Epidermal melanocyte (primary cell): ENCODE measurements around the gene ANXA2.
"Not testable (repeated sequence)": the region's sequence is repeated elsewhere in the genome, so short reads cannot be mapped to it uniquely, and the experiment has no call there.

ENCODE experiments used
- DNase-seq: peaks from one replicate; pipeline ENCODE4 v3.0.0; 2011; ENCODE audit warnings: low spot score; ENCODE audit not compliant: insufficient read length

ANXA2 gene

DNA sequence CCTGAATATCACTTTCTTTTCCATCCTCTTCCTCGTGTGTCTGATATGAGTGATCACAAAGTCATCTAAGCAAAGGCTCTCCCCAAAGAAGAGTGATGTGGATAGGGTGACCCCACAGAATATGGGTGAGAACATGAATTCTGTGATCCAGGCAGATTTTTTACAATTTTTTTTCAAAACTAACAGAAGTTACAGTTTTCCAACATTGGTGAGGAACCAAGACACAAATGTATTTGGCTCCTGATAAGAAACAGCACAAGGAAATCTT, 27.0 kb downstream of the ANXA2 start:
- DNase-seq = no peak

DNA sequence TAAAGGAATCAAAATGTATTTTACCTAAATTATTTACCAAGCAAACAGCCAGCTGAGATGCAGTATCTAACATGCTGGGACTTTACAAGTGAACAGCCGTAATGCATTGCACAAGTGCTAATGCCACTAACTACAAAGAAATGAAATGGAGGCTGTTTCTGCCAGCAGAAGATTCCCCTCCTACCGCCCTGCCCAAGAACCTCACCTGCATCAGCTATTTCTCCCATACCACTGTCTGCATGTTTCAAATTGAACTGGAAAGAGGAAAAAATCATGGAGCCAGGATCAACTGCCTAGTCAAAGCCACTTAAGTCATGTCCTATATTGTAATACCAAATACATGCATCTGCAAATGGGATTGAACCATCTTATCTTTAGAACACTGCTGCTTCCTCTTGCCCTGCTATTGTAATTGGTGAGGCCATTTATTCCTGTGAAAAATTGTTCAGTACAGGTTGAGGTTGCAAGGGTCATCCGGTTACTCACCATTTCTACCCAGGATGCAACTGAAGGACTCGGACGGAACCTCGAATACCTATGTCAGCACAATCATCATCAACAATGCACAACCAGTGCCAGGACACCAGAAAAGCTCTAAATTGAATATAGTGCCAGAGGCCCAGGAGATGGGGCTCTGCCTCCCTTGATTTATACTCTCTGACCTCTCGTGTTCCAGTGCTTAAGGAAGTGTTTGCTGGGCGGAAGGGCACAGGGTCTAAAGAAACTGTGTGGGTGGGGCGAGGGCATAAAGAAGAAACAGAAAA, 27.5 kb downstream of the ANXA2 start:
- DNase-seq = no peak

DNA sequence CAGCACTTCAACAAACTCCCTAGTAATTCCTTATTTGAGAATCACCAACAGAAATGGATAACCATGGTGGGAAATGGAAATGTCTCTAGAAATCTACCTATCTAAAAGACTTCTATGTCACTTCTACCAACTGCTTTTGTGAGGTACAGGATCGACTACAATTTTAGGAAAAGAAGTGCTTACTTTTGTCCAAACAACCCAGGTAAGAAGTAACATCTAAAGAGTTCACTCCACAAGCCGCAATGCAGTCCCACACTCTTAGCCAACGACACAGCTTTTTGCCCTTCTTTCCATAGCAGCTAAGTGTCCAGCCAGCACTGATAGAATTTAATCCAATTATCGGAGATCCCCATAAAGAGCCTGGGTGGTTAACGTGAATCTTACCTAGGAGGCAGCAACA, 28.1 kb downstream of the ANXA2 start:
- DNase-seq = no peak

DNA sequence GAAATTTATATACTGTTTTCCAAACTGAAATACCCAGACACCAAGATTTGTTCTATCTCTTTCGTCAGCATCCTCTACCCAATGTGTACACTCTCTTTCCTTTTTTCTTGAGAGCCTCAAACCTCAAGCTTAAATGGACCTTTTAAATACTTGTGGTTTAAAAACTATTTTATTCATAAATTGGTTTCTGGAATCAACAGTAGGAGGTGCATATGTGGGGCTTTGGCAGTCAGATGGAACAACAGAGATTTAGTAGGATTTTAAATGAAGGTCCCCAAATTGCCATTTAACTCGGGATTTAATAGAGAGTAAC, 33.2 kb downstream of the ANXA2 start:
- DNase-seq = no peak

DNA sequence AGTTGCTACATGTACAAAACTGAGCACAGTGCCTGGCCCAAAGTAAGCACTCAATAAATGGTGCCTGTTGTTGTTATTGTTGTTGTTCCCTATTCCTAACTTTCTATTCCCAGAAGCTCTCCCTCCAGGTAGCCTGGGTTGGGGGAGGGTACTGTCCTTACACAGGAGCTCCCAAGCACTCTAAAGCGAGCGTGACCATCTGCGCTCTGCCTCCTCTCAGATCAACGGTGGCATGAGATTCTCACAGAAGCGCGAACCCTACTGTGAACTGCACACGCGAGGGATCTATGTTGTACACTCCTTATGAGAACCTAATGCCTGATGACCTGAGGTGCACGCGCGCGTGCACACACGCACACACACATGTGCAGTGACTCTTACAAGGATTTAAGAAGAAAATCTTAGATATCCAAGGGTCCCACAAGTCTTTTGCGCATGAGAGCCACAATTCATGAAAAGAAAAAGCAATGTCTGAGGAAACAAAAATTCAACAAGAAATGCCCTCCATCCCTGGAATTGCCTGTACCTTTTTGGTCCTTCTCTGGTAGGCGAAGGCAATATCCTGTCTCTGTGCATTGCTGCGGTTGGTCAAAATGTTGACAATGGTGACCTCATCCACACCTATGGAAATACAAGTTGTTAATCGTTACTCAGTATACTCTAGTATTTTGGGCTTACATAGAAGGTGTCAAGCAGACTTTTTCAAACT, 33.7 kb downstream of the ANXA2 start:
- DNase-seq = no peak

DNA sequence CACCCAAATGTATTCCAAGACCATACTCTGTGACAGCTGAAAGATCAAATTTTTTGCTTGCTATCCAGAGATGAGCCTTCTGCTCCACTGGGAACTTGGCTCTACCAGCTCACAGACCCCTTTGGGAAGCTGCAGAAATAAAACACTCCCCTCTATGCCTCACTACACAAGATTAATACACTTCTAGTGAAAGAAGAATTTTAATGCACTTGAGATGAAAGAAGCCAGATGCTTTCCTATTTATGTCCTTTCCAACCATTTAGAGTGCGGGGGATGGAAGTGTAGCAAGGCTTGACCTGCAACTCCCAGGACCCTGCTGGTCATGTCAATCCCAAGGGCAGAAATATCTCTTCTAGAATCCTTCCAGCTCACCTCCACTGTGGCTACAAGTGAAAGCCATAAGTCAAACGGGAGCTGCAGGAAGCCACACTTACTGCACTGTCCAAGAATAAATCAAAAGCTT, 34.7 kb downstream of the ANXA2 start:
- DNase-seq = no peak

DNA sequence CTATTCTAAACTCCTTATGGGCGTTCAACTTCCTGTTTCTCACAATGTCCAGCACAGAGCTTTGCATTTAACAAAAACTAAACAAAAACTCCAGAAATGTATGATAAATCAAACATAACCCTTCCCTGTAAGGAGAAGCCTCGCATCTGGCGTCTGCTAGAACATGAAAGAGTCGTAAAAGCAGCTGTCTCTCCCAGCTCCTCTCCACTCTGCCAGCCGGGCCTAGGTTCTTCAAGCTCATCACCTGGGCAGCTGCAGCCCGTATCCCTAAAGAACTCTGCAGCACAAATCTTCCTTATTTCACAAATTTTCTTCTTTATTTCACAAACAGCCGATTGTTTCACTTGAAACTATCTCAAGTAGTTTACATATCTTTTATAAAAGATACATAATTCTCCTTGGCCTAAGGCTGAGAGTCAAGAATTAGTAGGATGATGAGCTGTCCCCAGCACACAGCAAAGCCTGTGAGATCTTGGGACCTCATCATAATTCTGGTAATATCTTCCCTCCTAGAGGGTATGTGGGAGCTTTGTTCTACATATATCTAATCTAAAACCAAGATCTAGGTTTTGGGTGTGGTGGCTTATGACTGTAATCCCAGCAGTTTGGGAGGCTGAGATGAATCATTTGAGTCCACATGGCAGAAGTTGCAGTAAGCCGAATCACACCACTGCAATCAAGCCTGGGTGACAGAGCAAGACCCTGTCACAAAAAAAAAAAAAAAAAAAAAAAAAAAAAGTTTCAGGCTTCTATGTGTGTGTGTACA, 35.3 kb downstream of the ANXA2 start:
- DNase-seq = no peak

DNA sequence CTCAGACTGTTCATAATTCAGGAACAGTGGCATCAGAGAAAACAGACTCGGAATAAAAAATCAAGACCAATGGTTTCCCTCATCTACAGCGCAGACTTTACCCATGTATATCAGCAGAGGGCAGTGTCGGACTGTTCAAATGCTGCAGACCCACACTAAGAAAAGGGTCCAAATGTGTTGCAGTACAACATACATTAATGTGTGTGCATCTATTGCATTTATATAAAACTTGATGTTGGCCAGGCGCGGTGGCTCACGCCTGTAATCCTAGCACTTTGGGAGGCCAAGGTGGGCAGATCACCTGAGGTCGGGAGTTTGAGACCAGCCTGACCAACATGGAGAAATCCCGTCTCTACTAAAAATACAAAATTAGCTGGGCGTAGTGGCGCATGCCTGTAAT, 38.0 kb downstream of the ANXA2 start:
- not testable (repeated sequence) for DNase-seq

DNA sequence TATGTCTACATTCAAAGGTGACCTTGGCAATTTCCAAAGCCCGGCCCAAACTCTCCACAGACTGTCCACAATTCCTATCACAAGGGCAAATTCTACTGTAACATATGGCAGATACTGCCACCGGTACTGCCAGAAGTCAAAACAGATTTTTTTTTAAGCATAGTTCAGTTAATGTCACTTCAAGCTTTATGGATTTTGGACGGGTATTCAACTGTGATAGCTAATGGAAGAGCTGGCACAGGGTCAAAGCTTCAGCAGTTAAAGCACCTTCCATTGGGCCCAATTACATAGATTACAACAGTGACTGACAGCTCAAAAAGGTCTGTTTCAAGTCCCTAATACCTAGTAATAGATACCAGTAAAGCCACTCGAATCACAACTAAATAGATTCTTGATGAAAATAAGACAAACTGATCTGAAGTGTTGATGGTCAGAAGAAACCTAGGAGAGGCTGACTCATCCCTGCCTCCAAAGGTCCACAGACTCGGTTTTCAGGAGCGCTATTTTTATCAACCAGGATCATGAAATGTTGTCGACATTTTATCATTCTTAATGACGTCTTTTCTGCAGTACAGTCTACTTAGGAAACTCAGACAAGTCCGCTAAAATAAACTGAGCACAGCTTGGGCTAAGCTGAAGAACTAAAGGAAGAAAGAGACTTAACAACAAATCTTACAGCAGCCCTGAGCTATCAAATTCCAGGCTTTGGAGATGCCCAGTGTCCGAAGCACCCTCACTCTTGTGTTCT, 38.7 kb downstream of the ANXA2 start:
- no peak for DNase-seq

DNA sequence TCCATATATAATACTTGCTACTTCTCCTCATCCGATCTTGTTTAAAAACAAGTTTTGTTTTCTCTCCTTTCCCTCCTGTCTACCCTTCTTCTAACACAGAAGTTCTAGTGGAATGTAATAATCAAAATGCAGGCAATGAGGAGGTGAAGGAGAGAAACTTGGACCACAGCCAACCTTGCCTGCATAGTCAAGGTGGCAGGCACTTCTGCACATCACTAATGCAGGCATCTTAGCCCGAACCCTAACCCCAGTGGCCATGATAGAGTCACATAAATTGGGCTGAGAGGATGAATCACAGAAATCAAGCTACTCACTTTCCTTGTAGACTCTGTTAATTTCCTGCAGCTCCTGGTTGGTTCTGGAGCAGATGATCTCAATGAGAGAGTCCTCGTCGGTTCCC, 41.0 kb downstream of the ANXA2 start:
- DNase-seq = no peak

DNA sequence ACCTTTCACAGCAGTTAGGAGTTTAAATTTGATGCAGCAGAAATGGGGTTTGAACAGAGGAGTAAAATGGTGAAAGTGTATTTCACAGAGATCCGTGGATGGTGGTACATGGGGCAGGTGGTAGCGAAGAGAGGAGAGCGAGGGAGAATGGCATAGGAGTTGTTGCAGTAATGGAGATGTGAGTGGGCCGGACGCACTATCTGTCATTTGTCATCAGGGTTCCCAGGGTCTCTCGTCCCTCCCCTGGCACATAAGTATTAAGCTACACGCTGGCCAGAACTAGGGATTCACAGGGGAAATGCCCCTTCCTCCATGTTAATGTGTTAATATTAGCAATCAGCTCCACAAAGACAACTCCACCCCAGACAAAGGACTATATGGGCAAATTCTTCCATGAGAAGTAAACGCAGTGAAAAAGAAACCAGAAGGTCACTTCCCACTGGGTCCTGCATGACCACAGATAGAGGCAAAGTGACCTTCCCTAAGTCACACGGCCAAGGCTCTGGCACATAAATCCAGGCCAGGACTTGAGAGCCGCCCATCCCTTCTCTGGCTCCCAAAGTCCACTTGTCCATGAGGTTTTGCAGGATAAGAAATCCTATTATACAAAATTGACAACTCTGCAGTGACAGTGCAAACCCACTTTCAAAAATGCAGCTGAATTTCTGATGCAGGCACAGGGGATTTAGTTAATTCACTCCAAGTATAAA, 42.5 kb downstream of the ANXA2 start:
- DNase-seq = no peak

DNA sequence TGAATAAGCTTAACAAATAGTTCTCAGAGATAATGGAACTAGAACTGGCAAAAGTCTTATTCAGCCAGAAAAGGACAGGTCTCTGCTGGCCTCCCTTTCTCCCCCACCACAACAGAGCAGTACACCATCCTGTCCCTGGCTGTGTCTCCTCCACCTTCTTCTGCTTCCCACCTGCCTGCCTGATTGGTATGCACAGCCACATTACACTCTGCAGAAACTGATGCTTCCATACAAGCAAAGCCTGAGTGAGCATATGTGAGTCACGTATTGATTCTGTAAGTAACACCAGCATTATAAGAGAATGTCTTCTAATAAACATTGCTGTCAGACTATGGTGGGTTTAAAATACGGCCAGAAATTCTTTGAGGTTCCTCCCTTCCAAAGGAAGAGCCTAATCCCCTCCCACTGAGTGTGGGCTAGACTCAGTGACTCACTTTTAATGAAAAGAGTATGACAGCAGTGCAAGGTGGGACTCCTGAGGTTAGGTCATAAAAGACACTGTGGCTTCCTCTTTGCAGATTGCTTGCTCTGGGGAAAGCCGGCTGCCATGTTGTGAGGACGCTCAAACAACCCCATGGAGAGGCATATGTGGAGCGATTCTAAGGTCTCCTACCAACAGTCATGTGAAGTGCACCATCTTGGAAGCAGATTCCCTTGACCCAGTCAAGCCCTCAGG, 44.4 kb downstream of the ANXA2 start:
- no peak for DNase-seq

DNA sequence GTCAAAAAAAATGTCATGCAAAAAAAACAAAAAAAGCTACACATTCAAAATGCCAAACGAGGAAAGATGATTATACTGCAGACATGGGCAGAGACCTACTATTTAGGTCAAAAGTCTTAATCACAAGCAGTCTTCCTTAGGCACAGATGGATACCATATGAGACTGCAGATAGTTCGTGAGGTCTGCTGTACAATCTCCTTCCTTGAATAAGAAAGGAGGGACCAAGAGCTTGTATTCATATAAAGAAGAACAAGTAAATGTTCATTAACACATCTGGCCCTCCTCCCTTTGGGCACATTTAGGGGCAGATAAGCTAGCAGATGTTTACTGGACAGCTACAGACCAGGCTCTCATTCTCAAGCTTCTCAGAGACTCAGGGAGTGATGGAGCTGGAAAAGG, 45.3 kb downstream of the ANXA2 start:
- no peak for DNase-seq

DNA sequence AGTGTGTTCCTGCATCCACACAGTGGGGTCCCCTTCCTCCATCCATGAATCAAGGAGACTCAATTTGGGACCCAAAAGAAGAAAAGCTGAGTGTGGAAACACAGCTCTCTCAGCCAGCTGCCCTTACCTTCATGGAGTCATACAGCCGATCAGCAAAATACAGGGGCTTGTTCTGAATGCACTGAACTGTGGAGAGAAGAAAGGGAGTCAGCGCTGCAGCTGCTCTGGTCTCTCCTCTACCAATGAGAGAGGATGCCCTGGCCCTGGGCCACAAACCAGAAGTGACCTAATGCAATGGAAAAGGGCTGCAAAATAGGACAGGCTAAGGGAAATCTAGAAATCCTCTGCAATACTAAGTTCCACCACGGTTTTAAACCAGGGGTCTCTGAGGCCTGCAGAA, 46.7 kb downstream of the ANXA2 start:
- no peak for DNase-seq

DNA sequence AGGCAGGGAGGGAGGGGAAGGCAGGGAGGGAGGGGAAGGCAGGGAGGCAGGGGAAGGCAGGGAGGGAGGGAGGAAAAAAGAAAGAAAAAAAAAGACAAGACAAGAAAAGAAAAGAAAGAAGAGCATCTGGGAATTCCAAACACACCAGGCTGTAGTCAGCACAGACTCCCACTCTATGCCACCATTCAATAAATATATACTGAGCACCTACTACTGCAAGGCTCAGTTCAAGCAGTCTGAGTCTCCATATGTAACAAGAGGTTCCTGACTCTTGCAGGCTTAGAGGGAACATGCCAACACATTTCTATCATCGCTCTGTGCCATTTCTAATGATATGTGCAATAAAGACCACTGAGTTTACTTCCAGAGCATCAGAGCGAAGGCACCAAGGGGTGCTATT, 47.7 kb downstream of the ANXA2 start:
- DNase-seq = no peak

DNA sequence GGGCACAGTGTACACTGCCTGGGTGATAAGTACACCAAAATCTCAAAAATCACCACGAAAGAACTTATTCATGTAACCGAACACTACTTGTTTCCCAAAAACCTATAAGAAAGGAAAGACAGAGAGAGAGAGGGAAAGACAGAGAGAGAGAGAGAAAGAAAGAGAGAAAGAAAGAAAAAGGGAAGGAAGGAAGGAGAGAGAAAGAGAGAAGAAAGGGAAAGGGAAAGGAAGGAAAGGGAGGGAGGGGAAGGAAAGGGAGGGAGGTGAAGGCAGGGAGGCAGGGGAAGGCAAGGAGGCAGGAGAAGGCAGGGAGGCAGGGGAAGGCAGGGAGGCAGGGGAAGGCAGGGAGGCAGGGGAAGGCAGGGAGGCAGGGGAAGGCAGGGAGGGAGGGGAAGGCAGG, 48.2 kb downstream of the ANXA2 start:
- no peak for DNase-seq

DNA sequence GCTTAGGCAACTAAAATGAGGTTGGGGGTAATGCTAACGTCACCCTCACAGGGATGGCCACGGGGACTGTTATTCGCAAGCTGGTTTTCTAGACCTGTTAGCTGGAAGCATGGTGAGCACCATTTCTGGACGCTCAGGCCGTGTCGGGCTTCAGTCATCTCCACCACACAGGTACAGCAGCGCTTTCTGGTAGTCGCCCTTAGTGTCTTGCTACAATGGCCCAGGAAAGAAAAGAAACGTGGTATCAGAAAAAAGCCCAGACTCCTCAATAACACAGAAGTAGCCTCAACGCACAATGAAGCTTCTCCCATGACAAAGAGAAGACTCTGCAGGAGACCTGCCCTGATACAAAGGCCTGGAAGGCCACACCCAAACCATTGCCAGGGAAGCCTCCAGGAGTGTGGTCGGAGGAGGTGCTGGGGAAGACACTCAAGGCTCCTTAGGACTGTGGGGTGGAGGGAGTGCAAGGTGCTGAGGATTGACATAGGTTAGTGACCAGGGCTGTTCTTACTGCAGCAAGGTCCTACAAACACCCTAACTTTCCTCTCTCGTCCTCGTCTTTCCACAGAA, 50.2 kb downstream of the ANXA2 start:
- no peak for DNase-seq

DNA sequence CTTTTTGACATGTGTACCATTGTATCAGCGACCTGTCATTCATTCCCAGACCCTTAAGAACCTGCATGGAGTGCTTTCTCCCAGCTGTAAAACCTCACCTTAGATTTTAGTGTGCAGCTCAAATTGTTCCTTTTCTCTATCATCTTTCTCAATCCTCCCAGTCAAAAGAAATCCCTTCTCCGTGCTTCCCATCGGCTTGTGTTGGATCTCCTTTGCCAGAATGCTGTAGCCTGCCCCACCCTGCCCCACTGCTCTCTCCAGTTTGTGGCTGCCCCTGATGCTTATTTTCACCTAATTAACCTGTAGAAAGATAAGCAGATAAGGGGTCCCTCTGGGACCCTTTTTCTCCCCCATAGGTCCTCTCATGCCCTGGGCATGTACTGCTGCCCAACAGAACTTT, 51.1 kb downstream of the ANXA2 start:
- no peak for DNase-seq

DNA sequence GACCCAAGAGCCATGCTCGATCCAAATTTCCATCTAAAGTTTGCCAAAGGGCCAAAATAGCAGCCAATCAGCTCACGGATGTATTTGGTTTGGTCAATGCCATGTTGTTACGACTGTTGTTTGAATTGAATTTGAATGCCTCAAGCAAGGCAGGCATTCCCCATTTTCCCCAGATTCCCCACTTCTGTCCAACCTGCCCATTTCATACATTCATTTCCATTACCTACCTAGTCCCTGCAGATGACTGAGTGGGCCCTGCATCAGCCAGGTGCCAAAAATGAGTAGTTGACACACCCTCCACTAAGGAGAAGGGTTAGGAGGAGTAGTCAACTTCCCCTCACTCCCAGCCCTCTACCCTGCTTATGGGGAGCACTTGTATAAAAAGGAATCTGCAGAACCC, 51.7 kb downstream of the ANXA2 start:
- no peak for DNase-seq

DNA sequence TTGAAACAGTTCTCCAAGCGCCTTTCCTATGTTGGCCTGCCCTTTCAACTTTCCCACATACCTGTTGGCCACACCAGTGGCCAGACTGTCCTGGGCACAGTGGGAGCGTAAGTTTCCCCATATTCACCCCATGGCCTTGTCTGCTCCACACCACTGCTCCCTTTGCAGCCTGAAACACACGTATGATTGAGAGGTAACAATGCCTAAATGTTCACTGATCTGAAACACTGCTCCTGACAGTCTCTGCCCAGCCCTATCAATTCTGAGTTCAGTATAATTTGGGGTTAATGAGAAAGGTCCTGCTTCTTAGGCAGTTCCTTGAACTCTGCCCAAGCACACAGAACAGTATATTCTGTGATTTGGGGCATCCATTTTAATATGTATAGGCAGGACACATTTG, 52.2 kb downstream of the ANXA2 start:
- no peak for DNase-seq

DNA sequence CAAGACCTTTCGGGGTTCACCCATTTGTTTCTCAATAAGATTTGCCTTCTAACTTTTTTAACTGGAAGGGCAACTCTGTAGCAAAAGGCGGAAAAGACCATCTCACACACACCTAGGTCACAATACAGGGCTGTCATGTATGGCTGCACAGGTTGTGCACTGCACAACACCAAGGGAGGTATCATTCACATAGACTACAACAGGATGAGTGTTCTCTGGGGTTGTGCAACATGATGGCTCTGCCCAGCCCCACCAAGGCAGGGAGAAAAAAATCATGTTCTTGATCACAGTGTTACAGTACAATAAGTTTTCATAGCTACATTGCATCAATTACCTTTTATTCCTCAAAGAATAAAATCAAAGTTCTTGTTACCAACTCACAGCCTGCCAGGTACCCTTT, 52.8 kb downstream of the ANXA2 start:
- no peak for DNase-seq
